Astrocyte (in vitro differentiated cells and primary cell): Measurements from ENCODE around the gene MIOX.

ENCODE experiments used
- CTCF ChIP-seq: IDR thresholded peaks from 2 replicates; pipeline ENCODE4 v1.5.1; 2011; ENCODE audit warnings: low read depth, mild to moderate bottlenecking, inconsistent platforms, low read length, moderate library complexity; ENCODE audit not compliant: insufficient read depth
- EZH2 ChIP-seq: IDR thresholded peaks from 2 replicates; pipeline ENCODE4 v1.6.1; 2012; ENCODE audit warnings: mild to moderate bottlenecking, low read length, inconsistent platforms; ENCODE audit not compliant: insufficient read depth

GRCh38 chr22:50445880-50446707 lies 40.6 kb upstream of the MIOX start:
- TF ChIP-seq CTCF (no peak), EZH2 (no peak)
